SW480 (cell line): Measurements from ENCODE around the gene RAD51B.

Source experiments
- DNase-seq: peaks from one replicate; pipeline ENCODE4 v3.0.0-alpha.2; 2016; ENCODE audit warnings: low spot score

RAD51B gene

GRCh38 chr14:68553311-68553710 is 733.7 kb downstream of the RAD51B start:
- DNase-seq: no peak

- DNase-seq: no peak
Measured at GRCh38 chr14:68554231-68554630, 734.7 kb downstream of the RAD51B start.

- DNase-seq: no peak
Measured at GRCh38 chr14:68556253-68556652, 736.7 kb downstream of the RAD51B start.

- no peak for DNase-seq
Measured at GRCh38 chr14:68557648-68558047, 738.1 kb downstream of the RAD51B start.

- DNase-seq: no peak
Measured at GRCh38 chr14:68558096-68558495, 738.5 kb downstream of the RAD51B start.

- DNase-seq: no peak
Measured at GRCh38 chr14:68559949-68560348, 740.4 kb downstream of the RAD51B start.

GRCh38 chr14:68561531-68562007 is 742.0 kb downstream of the RAD51B start:
- no peak for DNase-seq

- DNase-seq: no peak
Measured at GRCh38 chr14:68562911-68563250, 743.3 kb downstream of the RAD51B start.

GRCh38 chr14:68563251-68564131 is 743.9 kb downstream of the RAD51B start:
- peak; percentile 52 for DNase-seq

- DNase-seq: peak; percentile 86
Measured at GRCh38 chr14:68564191-68564825, 744.7 kb downstream of the RAD51B start.

- peak; percentile 100 for DNase-seq
Measured at GRCh38 chr14:68564826-68565759, 745.5 kb downstream of the RAD51B start.

GRCh38 chr14:68566075-68566474 is 746.5 kb downstream of the RAD51B start:
- no peak for DNase-seq

GRCh38 chr14:68568907-68569897 is 749.6 kb downstream of the RAD51B start:
- no peak for DNase-seq

- DNase-seq: no peak
Measured at GRCh38 chr14:68569970-68570409, 750.4 kb downstream of the RAD51B start.

- no peak for DNase-seq
Measured at GRCh38 chr14:68571114-68571591, 751.6 kb downstream of the RAD51B start.

GRCh38 chr14:68571928-68572525 is 752.4 kb downstream of the RAD51B start:
- DNase-seq: no peak

GRCh38 chr14:68573126-68573525 is 753.5 kb downstream of the RAD51B start:
- no peak for DNase-seq

- DNase-seq: no peak
Measured at GRCh38 chr14:68573722-68574121, 754.1 kb downstream of the RAD51B start.

GRCh38 chr14:68574461-68574860 is 754.9 kb downstream of the RAD51B start:
- no peak for DNase-seq

GRCh38 chr14:68574906-68575305 is 755.3 kb downstream of the RAD51B start:
- no peak for DNase-seq
